Loucy (cell line): ENCODE results near the gene ASTN2.

Source experiments
- H2AFZ ChIP-seq: fragments of 200-600 bp; sonication (generic); 2 replicates; pipeline ENCODE4 v1.6.0; 2016; ENCODE audit warnings: antibody characterized with exemption, mild to moderate bottlenecking, low read length, moderate library complexity
- H3F3A ChIP-seq: fragments of 200-600 bp; 2 replicates; pipeline ENCODE4 v1.6.0; 2016; ENCODE audit warnings: antibody characterized with exemption, low read depth, mild to moderate bottlenecking
- H3K27me3 ChIP-seq: fragments of 200-600 bp; sonication (generic); 2 replicates; pipeline ENCODE4 v1.6.1; 2014; ENCODE audit warnings: low read length, mild to moderate bottlenecking; ENCODE audit not compliant: insufficient read depth, poor library complexity, severe bottlenecking
- H3K36me3 ChIP-seq: fragments of 200-600 bp; sonication (generic); 2 replicates; pipeline ENCODE4 v1.6.1; 2016; ENCODE audit warnings: low read length; ENCODE audit not compliant: insufficient read depth
- H3K4me1 ChIP-seq: fragments of 200-600 bp; sonication (generic); 2 replicates; pipeline ENCODE4 v1.5.1; 2014; ENCODE audit warnings: low read length, mild to moderate bottlenecking; ENCODE audit not compliant: insufficient read depth, poor library complexity, severe bottlenecking
- H3K4me2 ChIP-seq: fragments of 200-600 bp; sonication (generic); 2 replicates; pipeline ENCODE4 v1.6.0; 2014; ENCODE audit warnings: antibody characterized with exemption, low read length, low read depth, mild to moderate bottlenecking; ENCODE audit not compliant: poor library complexity, severe bottlenecking
- H3K4me3 ChIP-seq: fragments of 200-600 bp; sonication (generic); 2 replicates; pipeline ENCODE4 v1.5.1; 2014; ENCODE audit warnings: low read length, mild to moderate bottlenecking, mixed read lengths; ENCODE audit not compliant: poor library complexity, severe bottlenecking
- H3K79me2 ChIP-seq: fragments of 200-600 bp; sonication (generic); 2 replicates; pipeline ENCODE4 v1.6.1; 2014; ENCODE audit warnings: low read length; ENCODE audit not compliant: insufficient read depth
- H3K9ac ChIP-seq: fragments of 200-600 bp; sonication (generic); 2 replicates; pipeline ENCODE4 v1.6.0; 2014; ENCODE audit warnings: mild to moderate bottlenecking, low read depth, low read length, moderate library complexity; ENCODE audit not compliant: poor library complexity, severe bottlenecking
- H3K9me2 ChIP-seq: fragments of 200-600 bp; sonication (generic); replicated peaks from 2 replicates; pipeline ENCODE4 v1.6.1; 2016; ENCODE audit warnings: low read depth, low read length, mixed read lengths
- H3K9me3 ChIP-seq: fragments of 200-600 bp; sonication (generic); 2 replicates; pipeline ENCODE4 v1.6.1; 2014; ENCODE audit warnings: mild to moderate bottlenecking, antibody characterized with exemption, low read length, low read depth; ENCODE audit not compliant: insufficient read depth
- H4K20me1 ChIP-seq: fragments of 200-600 bp; sonication (generic); 2 replicates; pipeline ENCODE4 v1.6.0; 2014; ENCODE audit warnings: antibody characterized with exemption, low read length, mild to moderate bottlenecking; ENCODE audit not compliant: insufficient read depth, poor library complexity, severe bottlenecking
- CTCF ChIP-seq: fragments of 200-600 bp; sonication (generic); conservative IDR thresholded peaks from 2 replicates; pipeline ENCODE4 v1.5.1; 2014; ENCODE audit warnings: mild to moderate bottlenecking, antibody characterized with exemption, low read length
- EZH2phosphoT487 ChIP-seq: fragments of 200-600 bp; IDR thresholded peaks from 2 replicates; pipeline ENCODE4 v1.6.1; 2018; ENCODE audit warnings: antibody characterized with exemption, mild to moderate bottlenecking, moderate library complexity, borderline replicate concordance

ASTN2 gene

GRCh38 chr9:116958881-116959280 is 456.0 kb downstream of the ASTN2 start:
- no peak overlapping the region for H2AFZ ChIP-seq
- no peaks in the 10 kb centered on the region for H3K9me2 ChIP-seq
- H3K36me3 ChIP-seq = no peaks in the 10 kb centered on the region
- TF ChIP-seq CTCF (no peak), EZH2phosphoT487 (no peak)
- H3K4me3 ChIP-seq = no peak overlapping the region
- H3F3A ChIP-seq = no peaks in the 10 kb centered on the region
- no peak overlapping the region for H3K4me2 ChIP-seq
- no peaks in the 10 kb centered on the region for H3K27me3 ChIP-seq
- H4K20me1 ChIP-seq = no peaks in the 10 kb centered on the region
- no peaks in the 10 kb centered on the region for H3K9me3 ChIP-seq
- H3K4me1 ChIP-seq = no peaks in the 10 kb centered on the region
- no peak overlapping the region for H3K9ac ChIP-seq
- no peaks in the 10 kb centered on the region for H3K79me2 ChIP-seq

GRCh38 chr9:116954731-116955130 is 460.1 kb downstream of the ASTN2 start:
- TF ChIP-seq EZH2phosphoT487 (no peak), CTCF (no peak)
- Histone ChIP-seq H3K36me3 (no peaks in the 10 kb centered on the region), H2AFZ (no peak overlapping the region), H3K9me2 (no peaks in the 10 kb centered on the region), H3K4me3 (no peak overlapping the region), H3K27me3 (no peaks in the 10 kb centered on the region), H3K4me2 (no peak overlapping the region), H3K4me1 (no peaks in the 10 kb centered on the region), H3K9me3 (no peaks in the 10 kb centered on the region), H3K9ac (no peak overlapping the region), H4K20me1 (no peaks in the 10 kb centered on the region), H3F3A (no peaks in the 10 kb centered on the region), H3K79me2 (no peaks in the 10 kb centered on the region)

GRCh38 chr9:116953271-116953670 is 461.6 kb downstream of the ASTN2 start:
- Histone ChIP-seq H3K9ac (no peak overlapping the region), H3K79me2 (no peaks in the 10 kb centered on the region), H3K9me2 (no peaks in the 10 kb centered on the region), H3K36me3 (no peaks in the 10 kb centered on the region), H3K27me3 (no peaks in the 10 kb centered on the region), H3K9me3 (no peaks in the 10 kb centered on the region), H4K20me1 (no peaks in the 10 kb centered on the region), H3K4me2 (no peak overlapping the region), H3K4me1 (no peaks in the 10 kb centered on the region), H2AFZ (no peak overlapping the region), H3K4me3 (no peak overlapping the region), H3F3A (no peaks in the 10 kb centered on the region)
- no peak for TF ChIP-seq EZH2phosphoT487
- TF ChIP-seq CTCF = no peak
